ENCODE data around the gene RIPK3.
A peak's percentile ranks its signal among the peaks of the same experiment; 100 is the strongest.

The RIPK3 gene

DNA sequence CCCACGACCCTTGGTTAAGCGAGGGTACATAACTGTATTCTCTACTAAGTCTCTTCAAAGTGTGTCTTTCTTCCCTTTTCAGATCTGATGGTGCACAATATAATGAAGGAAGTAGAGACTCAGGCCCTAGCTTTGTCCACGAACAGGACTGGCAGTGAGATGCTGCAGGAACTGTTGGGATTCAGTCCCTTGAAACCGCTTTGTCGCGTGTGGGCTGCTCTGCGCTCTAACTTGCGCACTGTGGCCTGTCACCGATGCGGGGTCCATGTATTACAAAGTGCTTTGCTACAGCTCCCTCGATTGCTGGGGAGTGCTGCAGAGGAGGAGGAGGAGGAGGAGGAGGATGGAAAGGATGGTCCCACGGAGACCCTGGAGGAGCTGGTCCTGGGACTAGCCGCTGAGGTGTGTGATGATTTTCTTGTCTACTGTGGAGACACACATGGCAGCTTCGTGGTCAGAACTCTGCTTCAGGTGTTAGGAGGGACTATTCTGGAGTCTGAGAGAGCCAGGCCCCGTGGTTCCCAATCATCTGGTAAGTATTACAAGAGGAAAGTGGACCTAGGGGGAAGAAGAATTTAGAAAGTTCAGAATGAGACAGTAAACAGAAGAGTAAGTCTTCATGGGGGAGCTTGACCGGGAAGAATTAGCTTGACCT is 39.3 kb downstream of the RIPK3 start:
- no peak for DNase-seq (ENCODE audit: low read depth)

DNA sequence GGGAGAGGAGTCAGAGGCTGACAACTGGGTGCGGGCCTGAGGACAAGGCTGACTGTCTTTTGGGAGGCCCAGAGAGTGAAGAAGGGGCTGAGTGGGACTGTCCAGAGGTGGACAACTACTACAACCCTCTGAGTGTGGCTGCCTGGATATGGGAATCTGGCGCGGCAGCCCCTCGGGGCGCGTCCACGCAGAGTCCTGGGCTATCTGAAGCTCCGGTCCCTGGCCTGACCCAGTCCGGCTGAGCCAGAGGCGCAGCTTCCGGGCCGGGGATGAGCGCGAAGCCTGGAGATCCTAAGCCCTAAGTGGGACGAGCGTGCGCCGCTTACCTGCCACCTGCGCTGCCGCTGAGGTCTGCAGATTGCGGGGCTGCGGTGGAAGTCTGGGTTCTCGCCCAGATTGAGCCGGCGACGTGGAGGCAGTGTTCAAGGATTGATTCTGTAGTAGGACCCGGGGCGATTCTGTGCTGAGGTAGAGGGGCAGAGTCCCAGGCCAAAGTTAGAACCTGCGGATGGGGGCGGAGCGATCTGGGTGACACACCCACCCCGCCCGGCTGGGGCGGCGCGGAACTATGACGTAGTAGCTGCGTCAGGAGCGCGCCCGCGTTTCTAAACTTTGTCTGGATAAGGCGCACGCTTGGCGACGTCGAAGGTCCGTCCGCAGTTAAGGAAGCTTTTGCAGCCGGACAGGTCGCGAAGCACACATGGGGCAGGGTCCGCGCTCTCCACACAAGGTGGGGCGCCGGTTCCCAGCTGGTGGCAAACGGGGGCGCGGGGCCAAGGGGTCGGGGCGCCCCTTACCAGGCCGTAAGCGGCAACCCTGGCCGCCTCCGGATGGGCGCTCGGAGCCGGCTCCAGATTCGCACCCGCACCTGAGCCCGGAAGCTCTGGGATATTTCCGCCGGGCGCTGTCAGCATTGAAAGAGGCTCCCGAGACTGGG is 40.3 kb downstream of the RIPK3 start, which contains the start of the genes DHRS1 and NOP9:
DHRS1 (minus strand) TSS at position 526 of the 937 bp plus-strand sequence. CDS start 674 bp downstream, outside the sequence.
NOP9 (plus strand) TSS at position 596 of the 937 bp plus-strand sequence; CDS start at position 701, 105 bp downstream.
- peak; percentile 92 for DNase-seq (ENCODE audit: low read depth)

DNA sequence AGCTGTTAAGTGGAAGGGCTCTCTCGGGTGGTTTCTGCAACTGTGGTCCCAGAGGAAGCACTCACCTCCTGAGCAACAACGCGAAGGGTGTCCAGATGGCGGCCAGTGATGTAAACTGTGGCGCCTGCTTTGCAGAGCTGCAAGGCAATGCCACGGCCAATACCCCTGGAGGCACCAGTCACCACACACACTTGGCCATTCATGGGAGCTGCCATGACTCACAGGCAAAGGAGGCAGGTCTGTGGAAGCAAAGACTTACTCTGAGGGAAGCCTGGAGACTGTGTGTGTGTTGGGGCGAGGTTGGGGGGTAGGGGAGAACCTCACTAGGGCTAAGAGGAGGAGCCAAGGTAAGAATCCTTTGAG is 40.9 kb downstream of the RIPK3 start:
- peak; percentile 95 for DNase-seq (ENCODE audit: low read depth)

DNA sequence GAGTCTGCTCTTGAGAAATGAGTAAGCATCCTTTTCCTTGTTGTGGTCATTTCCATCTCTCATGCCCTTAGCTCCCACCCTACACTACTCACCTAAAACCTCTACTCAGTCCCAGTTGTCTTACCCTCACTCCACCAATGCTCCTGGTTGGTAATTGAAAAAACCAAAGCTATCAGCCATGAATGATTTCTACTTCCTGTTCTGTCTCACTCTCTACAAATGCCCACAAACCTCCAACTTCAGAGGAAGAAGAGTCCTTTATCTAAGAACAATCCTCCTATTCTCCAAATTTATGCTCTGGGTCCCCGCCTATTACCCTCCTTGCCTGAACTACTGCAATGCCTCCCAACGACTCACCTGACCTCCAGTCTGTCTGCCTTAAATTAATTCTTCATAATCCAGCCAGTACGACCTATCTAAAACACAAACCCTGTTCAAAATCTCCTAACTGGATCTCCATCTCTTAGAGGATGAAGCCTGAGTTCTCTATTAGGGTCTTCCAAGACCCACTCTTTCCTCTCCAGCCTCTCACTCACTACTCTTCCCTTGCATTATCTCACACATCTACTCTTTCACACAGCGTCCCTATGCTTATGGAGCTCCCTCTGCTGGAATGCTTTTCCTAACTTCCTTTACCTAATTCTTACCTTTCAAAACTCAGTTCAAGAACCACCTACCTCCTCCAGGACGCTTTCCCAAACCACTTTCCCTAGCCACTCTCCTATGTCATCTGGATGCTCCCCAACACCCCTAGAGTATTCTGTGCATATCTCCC is 42.4 kb downstream of the RIPK3 start:
- peak; percentile 58 for DNase-seq (ENCODE audit: low read depth)

DNA sequence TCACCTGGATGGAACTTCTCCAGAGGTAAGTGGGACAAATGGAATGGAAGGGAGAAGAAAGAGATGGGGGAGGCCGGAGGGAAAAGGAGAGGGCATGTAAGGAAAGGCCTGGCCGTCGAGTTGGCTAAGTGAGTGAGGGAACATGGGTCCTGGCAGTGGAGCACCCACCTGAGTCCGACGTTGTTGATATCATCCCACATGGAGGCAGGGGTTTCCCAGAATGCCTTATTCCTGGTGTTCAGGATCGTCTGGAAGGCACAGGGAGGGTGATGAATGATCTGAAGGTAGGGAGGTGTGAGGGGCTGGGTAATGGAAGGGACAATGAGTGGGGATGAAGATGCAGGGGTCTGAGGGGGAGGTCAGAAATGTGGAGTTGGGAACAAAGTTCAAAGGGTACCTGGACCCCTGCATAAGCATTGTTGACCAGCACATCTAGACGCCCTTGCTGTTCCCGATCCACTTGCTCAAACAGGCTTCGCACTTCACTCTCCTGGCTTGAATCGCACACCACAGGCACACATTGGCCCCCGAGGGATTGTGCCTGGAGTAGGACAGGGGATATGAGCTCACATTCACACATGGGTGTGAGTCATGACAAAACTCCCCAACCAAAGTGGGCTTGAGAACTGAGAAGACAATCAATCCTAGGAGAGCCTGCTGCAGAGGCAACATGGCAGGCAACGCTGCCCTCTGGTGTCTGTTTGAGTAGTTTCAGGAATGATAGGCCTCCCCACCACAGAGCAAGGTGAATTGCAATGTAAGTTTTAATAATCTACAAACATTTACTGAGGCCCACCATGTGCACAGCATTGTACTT is 43.2 kb downstream of the RIPK3 start:
- DNase-seq (ENCODE audit: low read depth), result peak; percentile 95

DNA sequence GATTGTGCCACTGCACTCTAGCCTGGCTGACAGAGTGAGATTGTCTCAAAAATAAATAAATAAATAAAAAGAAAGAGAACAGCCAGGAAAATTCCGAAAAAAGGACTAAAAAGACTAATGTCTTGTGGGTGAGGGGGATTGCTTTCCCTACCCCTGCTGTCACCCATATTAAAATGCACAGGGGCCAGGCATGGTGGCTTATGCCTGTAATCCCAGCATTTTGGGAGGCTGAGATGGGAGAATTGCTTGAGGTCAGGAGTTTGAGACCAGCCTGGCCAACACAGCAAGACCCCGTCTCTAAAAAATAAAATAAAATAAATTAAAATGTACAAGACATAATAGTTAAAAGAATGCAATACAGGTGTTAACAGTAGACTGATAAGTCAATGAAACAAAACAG is 46.3 kb downstream of the RIPK3 start:
- DNase-seq (ENCODE audit: low read depth), result no peak

DNA sequence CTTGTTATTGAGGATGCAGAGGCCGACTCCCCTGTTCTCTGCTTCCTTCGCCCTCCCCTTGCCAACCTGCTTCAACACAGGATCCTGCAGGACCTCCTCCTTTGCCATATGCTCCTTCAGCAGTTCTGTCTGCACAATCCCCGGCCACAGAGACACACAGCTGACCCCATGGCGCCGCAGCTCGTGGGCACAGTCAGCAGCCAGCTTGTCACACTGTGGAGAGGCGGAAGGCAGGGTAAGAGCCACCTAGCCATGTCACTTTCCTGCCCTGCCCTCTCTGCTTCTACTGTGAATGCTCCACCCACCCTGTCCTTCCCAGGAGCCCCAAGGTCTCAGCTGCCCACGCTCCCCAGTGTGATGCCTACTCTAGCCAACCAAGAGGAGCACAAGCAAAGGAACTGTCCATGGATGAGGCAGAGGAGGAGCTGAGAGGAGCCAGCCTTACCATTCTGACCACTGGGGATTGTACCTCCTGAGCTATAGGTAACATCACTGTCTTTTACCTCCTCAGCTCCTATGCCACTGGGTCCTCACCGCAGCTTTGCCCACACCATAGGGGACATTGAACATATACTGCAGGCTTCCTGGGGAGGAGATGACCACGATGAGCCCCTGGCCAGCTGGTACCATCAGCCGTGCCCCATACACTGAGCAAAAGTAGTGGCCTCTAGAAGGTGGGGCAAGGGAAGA is 47.5 kb downstream of the RIPK3 start:
- no peak for DNase-seq (ENCODE audit: low read depth)

DNA sequence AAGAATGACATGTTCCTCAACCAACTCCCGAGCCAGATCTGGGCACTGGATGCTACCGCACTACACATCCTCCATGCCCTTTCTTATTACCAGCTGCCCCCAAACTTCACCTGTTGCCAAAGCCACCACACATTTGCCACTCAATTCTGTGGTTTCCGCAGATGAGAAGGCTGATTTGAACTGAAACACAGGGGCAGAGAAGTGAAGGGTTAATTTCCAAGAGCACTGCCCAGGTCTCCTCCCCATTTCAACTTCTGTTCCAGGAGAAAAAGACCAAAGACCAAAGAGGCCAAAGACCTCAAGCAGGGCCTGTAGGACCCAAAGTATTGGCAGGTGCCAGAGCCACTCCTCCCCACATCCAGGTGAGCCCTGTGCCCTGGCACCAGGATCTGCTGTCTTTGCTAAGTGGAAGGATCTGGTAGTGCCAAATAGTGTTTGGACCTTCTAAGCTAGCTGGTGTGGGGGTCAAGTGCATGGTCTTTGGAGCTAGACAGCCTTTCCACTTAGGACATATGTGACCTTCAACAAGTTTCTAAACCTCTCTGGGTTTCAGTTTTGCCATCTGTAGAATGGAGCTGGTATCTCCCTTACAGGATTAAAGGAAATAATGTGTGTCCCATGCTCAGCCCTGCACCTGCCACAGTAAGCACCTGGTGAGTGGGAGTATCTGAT is 48.2 kb downstream of the RIPK3 start:
- DNase-seq (ENCODE audit: low read depth), result no peak

DNA sequence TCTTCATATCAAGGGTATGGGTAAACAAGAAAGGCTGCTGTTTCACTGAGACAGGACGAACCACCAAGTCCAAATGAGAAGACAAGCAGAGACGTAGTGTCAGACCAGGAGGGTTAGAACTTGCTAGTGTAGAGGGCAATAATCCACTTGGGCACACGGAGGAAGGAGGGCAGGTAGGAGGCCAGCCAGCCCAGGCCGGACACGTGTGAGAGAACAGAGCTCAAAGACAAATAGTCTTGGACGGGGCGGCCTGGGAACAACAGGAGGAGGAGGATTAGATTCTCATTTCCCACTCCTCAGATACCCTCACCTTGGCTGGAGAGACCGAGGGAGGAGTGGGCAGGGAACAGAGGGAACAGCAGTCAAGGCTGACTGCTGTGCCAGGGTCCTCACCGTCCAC is 49.0 kb downstream of the RIPK3 start:
- DNase-seq (ENCODE audit: low read depth), result no peak

DNA sequence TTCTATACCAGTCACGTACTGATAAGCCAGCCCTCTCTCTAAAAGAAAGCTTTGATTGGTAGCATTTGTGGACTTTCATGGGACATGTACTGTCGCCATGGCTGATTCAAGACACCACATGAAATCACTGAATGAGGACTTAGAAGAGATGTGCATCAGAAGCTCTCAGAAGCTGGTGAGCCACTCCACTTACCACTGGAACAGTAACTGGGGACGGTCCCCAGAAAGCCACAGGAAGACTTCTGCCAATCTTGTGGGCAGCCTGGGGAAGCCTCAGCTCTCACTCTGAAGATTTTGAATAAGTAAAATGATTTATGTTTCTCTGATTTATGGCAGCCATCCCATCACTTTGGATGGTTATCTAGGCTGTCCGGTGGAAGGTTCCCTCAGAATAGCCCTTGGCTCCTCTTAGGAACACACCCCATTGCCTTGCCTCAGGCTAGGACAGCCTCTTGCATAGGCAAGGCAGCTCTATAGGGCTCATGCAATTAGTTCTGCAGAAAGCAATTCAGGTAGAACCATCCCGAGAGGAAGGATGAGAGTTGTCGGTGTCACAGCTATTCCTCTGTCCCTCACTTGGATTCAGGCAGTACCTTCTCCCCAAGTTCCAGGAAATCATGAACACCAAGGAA is 50.0 kb downstream of the RIPK3 start:
- no peak for DNase-seq (ENCODE audit: low read depth)

DNA sequence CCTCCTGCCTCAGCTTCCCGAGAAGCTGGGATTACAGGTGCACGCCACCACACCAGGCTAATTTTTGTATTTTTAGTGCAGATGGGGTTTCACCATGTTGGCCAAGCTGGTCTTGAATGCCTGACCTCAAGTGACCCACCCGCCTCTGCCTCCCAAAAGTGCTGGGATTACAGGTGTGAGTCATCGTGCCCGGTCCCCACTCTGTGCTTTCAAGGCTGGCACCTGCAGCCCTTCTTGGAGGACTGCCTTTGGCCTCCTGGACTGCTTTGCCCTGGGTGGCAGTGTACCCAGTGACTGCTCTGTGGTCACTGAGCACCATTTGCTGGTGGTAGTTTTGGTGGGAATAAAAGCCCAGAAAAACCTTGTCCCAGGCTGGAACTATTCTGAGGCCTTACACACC is 52.8 kb downstream of the RIPK3 start:
- no peak for DNase-seq (ENCODE audit: low read depth)

Data from ELR (cell line).